Dermis microvascular lymphatic vessel endothelial cell (primary cell): ENCODE results near the gene CTDNEP1. TPM values are rescaled to one million over a fixed set of nuclear protein-coding genes. Genes with fewer than 3 reads are reported as not detected.

Source experiments
- DNase-seq, 2 donors: peaks; one replicate each; pipeline versions ENCODE4 v3.0.0 to v3.0.0-alpha.2; 2010; ENCODE audit warnings: low read depth in 2 of 2
- total RNA-seq: library from RNA; depleted of rRNA; stranded (reverse); fragments of >200 nt; gene quantifications from 2 replicates; pipeline ENCODE4 v1.2.1, GENCODE V29; 2014

CTDNEP1 gene
- total RNA-seq, 1 donor from 2014 or later, result 25.9 TPM

GRCh38 chr17:7232114-7232513, 19.4 kb downstream of the CTDNEP1 start:
- no peak for DNase-seq

GRCh38 chr17:7229504-7229903, 22.0 kb downstream of the CTDNEP1 start:
- no peak for DNase-seq

DNA sequence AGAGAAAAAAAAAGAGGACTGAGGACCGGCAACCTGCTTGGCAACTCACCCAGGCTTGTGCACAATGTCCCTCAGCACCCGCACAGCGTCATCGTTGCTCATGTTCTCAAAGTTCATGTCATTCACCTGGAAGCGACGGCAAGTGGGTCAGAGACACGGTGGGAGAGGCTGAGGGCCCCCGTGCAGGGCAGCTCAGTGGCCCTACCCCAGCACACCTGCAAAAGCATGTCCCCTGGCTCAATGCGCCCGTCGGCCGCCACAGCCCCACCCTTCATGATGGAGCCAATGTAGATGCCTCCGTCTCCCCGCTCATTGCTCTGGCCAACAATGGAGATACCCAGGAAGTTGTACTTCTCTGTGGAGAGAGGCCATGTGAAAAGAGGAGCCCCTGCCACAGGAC, 22.6 kb downstream of the CTDNEP1 start:
- no peak for DNase-seq

DNA sequence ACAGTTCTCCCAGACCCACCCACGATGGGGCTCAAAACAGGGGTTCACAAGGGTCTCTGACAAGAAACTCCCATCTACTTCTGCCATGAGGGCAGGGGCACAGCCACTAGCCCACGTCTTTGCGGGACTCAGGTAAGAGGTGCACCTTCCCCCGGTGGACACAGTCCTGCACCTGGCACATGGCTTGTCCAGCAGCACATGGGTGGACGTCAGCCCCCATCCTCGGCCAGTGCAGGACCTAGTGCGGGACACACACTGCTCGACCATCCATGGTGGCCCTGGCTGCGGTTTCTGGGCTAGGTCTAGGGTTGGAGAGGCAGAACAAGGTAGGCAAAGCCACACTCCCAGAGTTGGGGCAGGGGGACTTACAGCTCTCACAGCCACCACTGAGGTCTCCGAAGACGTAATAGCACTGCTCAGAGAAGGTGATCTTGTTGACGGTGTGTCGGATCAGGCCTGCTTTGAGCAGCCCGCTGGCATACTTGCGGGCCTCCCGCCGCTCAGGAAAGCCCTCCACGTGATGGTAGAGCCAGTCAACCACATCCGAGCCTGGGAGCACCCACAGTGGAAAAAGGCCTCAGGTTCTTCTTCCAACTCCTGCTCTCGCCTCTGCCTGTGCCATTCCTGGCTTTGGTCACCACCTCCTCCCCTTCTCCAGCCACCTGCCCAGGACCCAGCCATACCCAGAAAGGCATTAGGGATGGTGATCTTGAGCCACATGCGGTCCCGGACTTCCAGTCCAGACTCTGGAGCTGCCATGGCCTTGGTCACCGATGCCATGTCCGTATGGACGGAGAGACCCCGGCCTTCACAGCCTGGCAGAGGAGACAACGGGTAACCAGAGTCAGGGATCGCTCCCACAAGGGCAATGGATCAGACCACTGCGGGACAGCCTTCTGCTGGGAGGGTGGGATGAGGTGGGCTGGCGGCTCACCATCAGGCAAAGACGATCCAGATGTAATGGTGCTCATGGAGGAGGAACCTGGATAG, 24.5 kb downstream of the CTDNEP1 start:
- DNase-seq, result no peak

- DNase-seq, result no peak
Observed at GRCh38 chr17:7225711-7226331, 25.7 kb downstream of the CTDNEP1 start.

GRCh38 chr17:7224661-7225111, 26.8 kb downstream of the CTDNEP1 start:
- no peak for DNase-seq

- DNase-seq, result no peak
Observed at GRCh38 chr17:7224110-7224509, 27.4 kb downstream of the CTDNEP1 start.

- no peak for DNase-seq
Observed at GRCh38 chr17:7223375-7223774, 28.2 kb downstream of the CTDNEP1 start.

DNA sequence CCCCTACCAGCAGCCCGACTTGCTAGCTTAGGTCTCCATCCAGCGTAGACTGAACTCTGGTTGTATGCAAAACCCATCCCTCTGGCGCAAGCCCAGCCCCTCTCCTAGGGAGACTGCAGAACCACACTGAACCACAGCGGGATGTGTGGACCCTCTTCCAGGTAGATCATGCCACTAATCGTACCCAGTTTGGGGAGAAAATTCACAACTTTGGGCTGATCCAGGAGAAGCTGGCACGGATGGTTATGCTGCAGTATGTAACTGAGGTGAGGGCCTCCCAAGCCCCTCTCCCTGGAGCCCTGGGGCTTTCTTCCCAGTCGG, 28.6 kb downstream of the CTDNEP1 start:
- no peak for DNase-seq

GRCh38 chr17:7222093-7222971, 29.2 kb downstream of the CTDNEP1 start:
- no peak for DNase-seq

GRCh38 chr17:7221278-7222092, 30.0 kb downstream of the CTDNEP1 start:
- DNase-seq, result no peak

- peak; percentile 68 to 88 for DNase-seq
Observed at GRCh38 chr17:7220593-7221277, 30.8 kb downstream of the CTDNEP1 start.

GRCh38 chr17:7219812-7220592, 31.5 kb downstream of the CTDNEP1 start, which contains the start of the genes ACADVL and DLG4:
Gene ACADVL (plus strand): TSS chr17:7219938. CDS start chr17:7219985, 47 bp downstream.
Gene DLG4 (minus strand): TSS chr17:7219836.
- peak; percentile 56 to 84 for DNase-seq

GRCh38 chr17:7219229-7219811, 32.2 kb downstream of the CTDNEP1 start:
- no peak for DNase-seq

GRCh38 chr17:7218758-7219157, 32.8 kb downstream of the CTDNEP1 start:
- DNase-seq, result no peak

GRCh38 chr17:7218166-7218565, 33.4 kb downstream of the CTDNEP1 start:
- no peak for DNase-seq

GRCh38 chr17:7217113-7217987, 34.2 kb downstream of the CTDNEP1 start:
- DNase-seq, result peak in 1 of 2 donors; percentile 79
